Right atrium auricular region (tissue), 2 donors: ENCODE results near the gene ANKRD39. TPM values are rescaled to one million over a fixed set of nuclear protein-coding genes. Genes with fewer than 3 reads are reported as not detected.
A peak's percentile ranks its signal among the peaks of the same experiment; 100 is the strongest.
"Not testable (repeated sequence)": the region's sequence is repeated elsewhere in the genome, so short reads cannot be mapped to it uniquely, and the experiment has no call there.

Source experiments
- DNase-seq: peaks from one replicate; pipeline ENCODE4 v3.0.0-alpha.2; 2019; ENCODE audit warnings: low spot score
- H3K27ac ChIP-seq, 2 donors: fragments of 200-600 bp; sonication (generic); 1 replicate in 1 of 2; 2 replicates in 1 of 2; pipeline ENCODE4 v1.5.1; 2016 to 2019
- H3K27me3 ChIP-seq, 2 donors: fragments of 200-600 bp; sonication (generic); one replicate each; pipeline versions ENCODE4 v1.5.1 to v1.6.0; 2017 to 2019
- H3K36me3 ChIP-seq: fragments of 200-600 bp; sonication (generic); one replicate; pipeline ENCODE4 v1.5.1; 2016
- H3K4me1 ChIP-seq, 2 donors: fragments of 200-600 bp; sonication (generic); one replicate each; pipeline versions ENCODE4 v1.5.1 to v1.6.0; 2017 to 2019
- H3K4me3 ChIP-seq, 2 donors: fragments of 200-600 bp; sonication (generic); 1 replicate in 1 of 2; 2 replicates in 1 of 2; pipeline ENCODE4 v1.5.1; 2017 to 2019; ENCODE audit warnings: mild to moderate bottlenecking in 1 of 2, moderate library complexity in 1 of 2
- H3K9me3 ChIP-seq, 2 donors: fragments of 200-600 bp; sonication (generic); one replicate each; pipeline ENCODE4 v1.5.1; 2019
- CTCF ChIP-seq, 2 donors: fragments of 200-600 bp; sonication (generic); IDR thresholded peaks; one replicate each; pipeline ENCODE4 v1.5.1; 2019; ENCODE audit warnings: antibody characterized with exemption in 2 of 2
- total RNA-seq, 2 donors: library from RNA; depleted of rRNA; stranded (reverse); fragments of >200 nt; gene quantifications; one replicate each; pipeline ENCODE4 v1.1.0, GENCODE V29; 2016

Gene ANKRD39
- total RNA-seq, 2 donors from 2014 or later = 8.7 to 12.2 TPM

GRCh38 chr2:96864343-96865091 is 6.7 kb upstream of the ANKRD39 start:
- H3K4me3 ChIP-seq = no peak overlapping the region
- no peak for DNase-seq
- peaks cover 0 to 61% of the 10 kb centered on the region in 2 donors for H3K4me1 ChIP-seq
- no peak for TF ChIP-seq CTCF (IDR thresholded peaks at IDR 0.05)
- H3K27me3 ChIP-seq = no peaks in the 10 kb centered on the region
- H3K27ac ChIP-seq = no peak overlapping the region
- no peaks in the 10 kb centered on the region for H3K9me3 ChIP-seq
- H3K36me3 ChIP-seq = peaks cover 66% of the 10 kb centered on the region

- DNase-seq = no peak
- peaks cover 0 to 69% of the 10 kb centered on the region in 2 donors for H3K4me1 ChIP-seq
These were observed 5.9 kb upstream of the ANKRD39 start for GRCh38 chr2:96863575-96864342.

GRCh38 chr2:96863056-96863455 is 5.2 kb upstream of the ANKRD39 start:
- not testable (repeated sequence) for H3K9me3 ChIP-seq, DNase-seq, H3K4me3 ChIP-seq, H3K27ac ChIP-seq, H3K27me3 ChIP-seq
- Histone ChIP-seq H3K4me1 (peaks cover 0 to 70% of the 10 kb centered on the region in 2 donors), H3K36me3 (peaks cover 66% of the 10 kb centered on the region)

More at GRCh38 chr2:96863575-96864342, 5.9 kb upstream of the ANKRD39 start:
- Histone ChIP-seq H3K4me3 (no peak overlapping the region), H3K9me3 (no peaks in the 10 kb centered on the region), H3K27ac (no peak overlapping the region), H3K36me3 (peaks cover 66% of the 10 kb centered on the region), H3K27me3 (no peaks in the 10 kb centered on the region)
- no peak for TF ChIP-seq CTCF (IDR thresholded peaks at IDR 0.05)

- Histone ChIP-seq H3K27ac (no peak overlapping the region), H3K4me1 (peaks cover 0 to 64% of the 10 kb centered on the region in 2 donors), H3K9me3 (no peaks in the 10 kb centered on the region), H3K36me3 (peaks cover 58% of the 10 kb centered on the region), H3K4me3 (no peak overlapping the region), H3K27me3 (no peaks in the 10 kb centered on the region)
- no peak for TF ChIP-seq CTCF (IDR thresholded peaks at IDR 0.05)
- no peak for DNase-seq
These were observed 3.3 kb upstream of the ANKRD39 start for GRCh38 chr2:96861074-96861473.

- no peak for DNase-seq
- Histone ChIP-seq H3K4me1 (peaks cover 0 to 57% of the 10 kb centered on the region in 2 donors), H3K36me3 (peaks cover 50% of the 10 kb centered on the region), H3K27ac (peak overlapping the region; percentile 39 to 79), H3K27me3 (no peaks in the 10 kb centered on the region), H3K9me3 (no peaks in the 10 kb centered on the region), H3K4me3 (no peak overlapping the region)
- TF ChIP-seq CTCF (IDR thresholded peaks at IDR 0.05) = no peak
These were observed 2.5 kb upstream of the ANKRD39 start for GRCh38 chr2:96860065-96861029.
